PC-9 (cell line): ENCODE results near the gene CFAP53.

Source experiments
- CTCF ChIP-seq: fragments of 200-600 bp; sonication (generic); conservative IDR thresholded peaks from 2 replicates; pipeline ENCODE4 v1.6.1; 2017; ENCODE audit warnings: mixed run types, antibody characterized with exemption, mild to moderate bottlenecking, moderate library complexity
- EZH2 ChIP-seq: fragments of 200-600 bp; sonication (generic); IDR thresholded peaks from 2 replicates; pipeline ENCODE4 v1.8.0; 2017; ENCODE audit warnings: antibody characterized with exemption, low read depth

- TF ChIP-seq CTCF (no peak), EZH2 (no peak)
Measured at GRCh38 chr18:50249576-50249975, 16.7 kb downstream of the CFAP53 start.
